Right atrium auricular region (tissue), 2 donors: ENCODE measurements around the gene CC2D1A. TPM values are rescaled to one million over a fixed set of nuclear protein-coding genes. Genes with fewer than 3 reads are reported as not detected.
"Not testable (repeated sequence)": the region's sequence is repeated elsewhere in the genome, so short reads cannot be mapped to it uniquely, and the experiment has no call there.

Experiments
- DNase-seq: peaks from one replicate; pipeline ENCODE4 v3.0.0-alpha.2; 2019; ENCODE audit warnings: low spot score
- H3K27ac ChIP-seq, 2 donors: fragments of 200-600 bp; sonication (generic); 1 replicate in 1 of 2; 2 replicates in 1 of 2; pipeline ENCODE4 v1.5.1; 2016 to 2019
- H3K27me3 ChIP-seq, 2 donors: fragments of 200-600 bp; sonication (generic); one replicate each; pipeline versions ENCODE4 v1.5.1 to v1.6.0; 2017 to 2019
- H3K36me3 ChIP-seq: fragments of 200-600 bp; sonication (generic); one replicate; pipeline ENCODE4 v1.5.1; 2016
- H3K4me1 ChIP-seq, 2 donors: fragments of 200-600 bp; sonication (generic); one replicate each; pipeline versions ENCODE4 v1.5.1 to v1.6.0; 2017 to 2019
- H3K4me3 ChIP-seq, 2 donors: fragments of 200-600 bp; sonication (generic); 1 replicate in 1 of 2; 2 replicates in 1 of 2; pipeline ENCODE4 v1.5.1; 2017 to 2019; ENCODE audit warnings: mild to moderate bottlenecking in 1 of 2, moderate library complexity in 1 of 2
- H3K9me3 ChIP-seq, 2 donors: fragments of 200-600 bp; sonication (generic); one replicate each; pipeline ENCODE4 v1.5.1; 2019
- CTCF ChIP-seq, 2 donors: fragments of 200-600 bp; sonication (generic); IDR thresholded peaks; one replicate each; pipeline ENCODE4 v1.5.1; 2019; ENCODE audit warnings: antibody characterized with exemption in 2 of 2
- total RNA-seq, 2 donors: library from RNA; depleted of rRNA; stranded (reverse); fragments of >200 nt; gene quantifications; one replicate each; pipeline ENCODE4 v1.1.0, GENCODE V29; 2016

The CC2D1A gene
- total RNA-seq, 2 donors from 2014 or later, result 16.1 to 22.6 TPM

- no peaks in the 10 kb centered on the region for H3K27me3 ChIP-seq
- no peaks in the 10 kb centered on the region for H3K4me1 ChIP-seq
- H3K9me3 ChIP-seq, result no peaks in the 10 kb centered on the region
- no peak for DNase-seq
- no peak overlapping the region for H3K27ac ChIP-seq
- TF ChIP-seq CTCF (IDR thresholded peaks at IDR 0.05), result no peak
- H3K36me3 ChIP-seq, result peaks cover 77% of the 10 kb centered on the region
- H3K4me3 ChIP-seq, result no peak overlapping the region
Observed at GRCh38 chr19:13920524-13920923, 14.5 kb downstream of the CC2D1A start.

GRCh38 chr19:13920940-13921747 lies 15.1 kb downstream of the CC2D1A start:
- no peaks in the 10 kb centered on the region for H3K9me3 ChIP-seq
- peaks cover 73% of the 10 kb centered on the region for H3K36me3 ChIP-seq
- DNase-seq, result no peak

GRCh38 chr19:13922118-13922517 lies 16.1 kb downstream of the CC2D1A start:
- not testable (repeated sequence) for H3K4me3 ChIP-seq, H3K27me3 ChIP-seq, H3K27ac ChIP-seq, H3K9me3 ChIP-seq, DNase-seq, H3K4me1 ChIP-seq
- H3K36me3 ChIP-seq, result peaks cover 73% of the 10 kb centered on the region

More at GRCh38 chr19:13920940-13921747, 15.1 kb downstream of the CC2D1A start:
- no peak for TF ChIP-seq CTCF (IDR thresholded peaks at IDR 0.05)
- no peaks in the 10 kb centered on the region for H3K27me3 ChIP-seq
- H3K4me1 ChIP-seq, result no peaks in the 10 kb centered on the region
- H3K4me3 ChIP-seq, result no peak overlapping the region
- no peak overlapping the region for H3K27ac ChIP-seq

- H3K9me3 ChIP-seq, result no peaks in the 10 kb centered on the region
- H3K4me1 ChIP-seq, result no peaks in the 10 kb centered on the region
- peaks cover 62% of the 10 kb centered on the region for H3K36me3 ChIP-seq
- no peak overlapping the region for H3K4me3 ChIP-seq
- TF ChIP-seq CTCF (IDR thresholded peaks at IDR 0.05), result no peak
- H3K27me3 ChIP-seq, result no peaks in the 10 kb centered on the region
- DNase-seq, result no peak
- no peak overlapping the region for H3K27ac ChIP-seq
Observed at GRCh38 chr19:13923194-13923987, 17.4 kb downstream of the CC2D1A start.

GRCh38 chr19:13926010-13926409 lies 20.0 kb downstream of the CC2D1A start:
- no peak for DNase-seq
- no peak for TF ChIP-seq CTCF (IDR thresholded peaks at IDR 0.05)
- Histone ChIP-seq H3K4me3 (no peak overlapping the region), H3K36me3 (peaks cover 51% of the 10 kb centered on the region), H3K27me3 (no peaks in the 10 kb centered on the region), H3K9me3 (no peaks in the 10 kb centered on the region), H3K27ac (no peak overlapping the region), H3K4me1 (no peaks in the 10 kb centered on the region)

GRCh38 chr19:13926715-13927114 lies 20.7 kb downstream of the CC2D1A start:
- Histone ChIP-seq H3K36me3 (peaks cover 44% of the 10 kb centered on the region), H3K27ac (no peak overlapping the region)
- DNase-seq, result no peak

More at GRCh38 chr19:13926715-13927114, 20.7 kb downstream of the CC2D1A start:
- no peak for TF ChIP-seq CTCF (IDR thresholded peaks at IDR 0.05)
- Histone ChIP-seq H3K9me3 (no peaks in the 10 kb centered on the region), H3K4me3 (no peak overlapping the region), H3K4me1 (no peaks in the 10 kb centered on the region), H3K27me3 (no peaks in the 10 kb centered on the region)
